H9 (cell line): ENCODE data around the gene CFAP410. TPM values are rescaled to one million over a fixed set of nuclear protein-coding genes. Genes with fewer than 3 reads are reported as not detected.

Experiments used
- DNase-seq: peaks from one replicate; pipeline ENCODE4 v3.0.0-alpha.2; 2017
- H2AFZ ChIP-seq: one replicate; pipeline ENCODE4 v1.6.1; 2013; ENCODE audit warnings: mild to moderate bottlenecking, low read length, control low read depth, moderate library complexity
- H2AK5ac ChIP-seq: 2 replicates; pipeline ENCODE4 v1.6.1; 2013; ENCODE audit warnings: low read length, control low read depth, mixed read lengths; ENCODE audit not compliant: insufficient read length
- H2BK120ac ChIP-seq: one replicate; pipeline ENCODE4 v1.6.1; 2013; ENCODE audit warnings: low read depth, mild to moderate bottlenecking, low read length, control low read depth, inconsistent platforms; ENCODE audit not compliant: poor library complexity, severe bottlenecking
- H2BK12ac ChIP-seq: 2 replicates; pipeline ENCODE4 v1.6.1; 2013; ENCODE audit warnings: low read length, control low read depth, mixed read lengths, low read depth; ENCODE audit not compliant: insufficient read length
- H2BK15ac ChIP-seq: 2 replicates; pipeline ENCODE4 v1.6.1; 2013; ENCODE audit warnings: low read depth, low read length, control low read depth
- H2BK20ac ChIP-seq: one replicate; pipeline ENCODE4 v1.6.1; 2013; ENCODE audit warnings: low read depth, mild to moderate bottlenecking, low read length, control low read depth, inconsistent platforms; ENCODE audit not compliant: poor library complexity, severe bottlenecking
- H2BK5ac ChIP-seq: 2 replicates; pipeline ENCODE4 v1.6.1; 2013; ENCODE audit warnings: low read length, control low read depth, mixed read lengths; ENCODE audit not compliant: insufficient read length
- H3K14ac ChIP-seq: 2 replicates; pipeline ENCODE4 v1.6.1; 2013; ENCODE audit warnings: low read length, control low read depth; ENCODE audit not compliant: insufficient read depth
- H3K18ac ChIP-seq: 2 replicates; pipeline ENCODE4 v1.6.1; 2013; ENCODE audit warnings: low read depth, mild to moderate bottlenecking, mixed read lengths, low read length, control low read depth; ENCODE audit not compliant: insufficient read length
- H3K23ac ChIP-seq: 2 replicates; pipeline ENCODE4 v1.6.1; 2013; ENCODE audit warnings: low read length, control low read depth, mixed read lengths, low read depth; ENCODE audit not compliant: insufficient read length
- H3K23me2 ChIP-seq: 2 replicates; pipeline ENCODE4 v1.6.1; 2013; ENCODE audit warnings: low read depth, mild to moderate bottlenecking, mixed read lengths, low read length, control low read depth; ENCODE audit not compliant: insufficient read length, poor library complexity, severe bottlenecking
- H3K27ac ChIP-seq: 2 replicates; pipeline ENCODE4 v1.5.1; 2013; ENCODE audit warnings: low read length, control low read depth, mixed read lengths, low read depth; ENCODE audit not compliant: insufficient read length
- H3K27me3 ChIP-seq: 2 replicates; pipeline ENCODE4 v1.6.1; 2013; ENCODE audit warnings: low read length, control low read depth, inconsistent platforms; ENCODE audit not compliant: insufficient read depth
- H3K4ac ChIP-seq: 2 replicates; pipeline ENCODE4 v1.6.1; 2013; ENCODE audit warnings: low read depth, mild to moderate bottlenecking, control low read depth, inconsistent platforms, low read length, moderate library complexity
- H3K4me1 ChIP-seq: 2 replicates; pipeline ENCODE4 v1.6.1; 2013; ENCODE audit warnings: low read length, control low read depth, inconsistent platforms; ENCODE audit not compliant: insufficient read depth
- H3K4me2 ChIP-seq: 2 replicates; pipeline ENCODE4 v1.6.1; 2013; ENCODE audit warnings: low read length, control low read depth, mixed read lengths; ENCODE audit not compliant: insufficient read length, insufficient read depth
- H3K56ac ChIP-seq: 2 replicates; pipeline ENCODE4 v1.6.1; 2013; ENCODE audit warnings: low read depth, mild to moderate bottlenecking, mixed read lengths, low read length, control low read depth; ENCODE audit not compliant: insufficient read length
- H3K79me1 ChIP-seq: 2 replicates; pipeline ENCODE4 v1.6.1; 2013; ENCODE audit warnings: low read depth, mild to moderate bottlenecking, moderate library complexity, low read length, control low read depth, inconsistent platforms; ENCODE audit not compliant: insufficient read depth, poor library complexity, severe bottlenecking
- H3K79me2 ChIP-seq: 2 replicates; pipeline ENCODE4 v1.6.1; 2013; ENCODE audit warnings: low read length, control low read depth, inconsistent platforms; ENCODE audit not compliant: insufficient read depth
- H3K9ac ChIP-seq: 2 replicates; pipeline ENCODE4 v1.6.1; 2013; ENCODE audit warnings: low read length, control low read depth, mixed read lengths; ENCODE audit not compliant: insufficient read length; ENCODE audit errors: extremely low read depth
- H3K9me3 ChIP-seq: one replicate; pipeline ENCODE4 v1.6.1; 2013; ENCODE audit warnings: low read depth, low read length, inconsistent platforms; ENCODE audit not compliant: control insufficient read depth
- H3T11ph ChIP-seq: one replicate; pipeline ENCODE4 v1.6.1; 2013; ENCODE audit warnings: mild to moderate bottlenecking, low read length, control low read depth, inconsistent platforms
- H4K20me1 ChIP-seq: one replicate; pipeline ENCODE4 v1.6.1; 2013; ENCODE audit not compliant: control insufficient read depth, insufficient read length, insufficient read depth
- H4K5ac ChIP-seq: 2 replicates; pipeline ENCODE4 v1.6.1; 2013; ENCODE audit warnings: low read depth, mild to moderate bottlenecking, mixed read lengths, low read length, control low read depth; ENCODE audit not compliant: insufficient read length
- H4K8ac ChIP-seq: replicated peaks from 2 replicates; pipeline ENCODE4 v1.6.1; 2013; ENCODE audit warnings: low read length, control low read depth, mixed read lengths, low read depth; ENCODE audit not compliant: insufficient read length
- H4K91ac ChIP-seq: 2 replicates; pipeline ENCODE4 v1.6.1; 2013; ENCODE audit warnings: low read depth, mild to moderate bottlenecking, moderate library complexity, mixed read lengths, low read length, control low read depth; ENCODE audit not compliant: insufficient read length
- H3K27ac Mint-ChIP-seq, 3 experiments: 2 replicates in 2 of 3; 3 replicates in 1 of 3; pipeline ENCODE4 v1.8.0; 2020 to 2021; ENCODE audit warnings: mixed read lengths in 3 of 3, mild to moderate bottlenecking in 1 of 3, moderate library complexity in 1 of 3
- H3K27me3 Mint-ChIP-seq: 2 replicates; pipeline ENCODE4 v1.8.0; 2021; ENCODE audit warnings: low read depth, mild to moderate bottlenecking, moderate library complexity, mixed read lengths
- H3K36me3 Mint-ChIP-seq, 3 experiments: 2 replicates in 2 of 3; 3 replicates in 1 of 3; pipeline ENCODE4 v1.8.0; 2020 to 2021; ENCODE audit warnings: low read depth in 3 of 3, mixed read lengths in 3 of 3; ENCODE audit not compliant: insufficient read depth in 1 of 3
- H3K4me1 Mint-ChIP-seq, 2 experiments: 2 replicates each; pipeline ENCODE4 v1.8.0; 2020; ENCODE audit warnings: mixed read lengths in 2 of 2
- H3K4me3 Mint-ChIP-seq, 2 experiments: 2 replicates in 1 of 2; 3 replicates in 1 of 2; pipeline ENCODE4 v1.8.0; 2020 to 2021; ENCODE audit warnings: mild to moderate bottlenecking in 2 of 2, mixed read lengths in 2 of 2, moderate library complexity in 1 of 2
- H3K9me3 Mint-ChIP-seq, 2 experiments: 2 replicates in 1 of 2; 3 replicates in 1 of 2; pipeline ENCODE4 v1.8.0; 2020; ENCODE audit warnings: mild to moderate bottlenecking in 2 of 2, mixed read lengths in 2 of 2, moderate library complexity in 1 of 2
- WGBS: extraction: QIAGEN DNeasy Blood & Tissue Kit; methylation state at CpG from one replicate; pipeline ENCODE4 v1.1.7; 2013; ENCODE audit warnings: missing lambda C conversion rate, low lambda C conversion rate, mixed read lengths; ENCODE audit not compliant: insufficient read length; ENCODE audit errors: extremely low coverage; 5-methylcytosine and 5-hydroxymethylcytosine counted together
- total RNA-seq: library from RNA; stranded (reverse); gene quantifications from 2 replicates; pipeline ENCODE4 v1.2.1, GENCODE V29; 2021
- TF ChIP-seq, protein P1 (sequence below): fragments of 200-600 bp; sonication (generic); conservative IDR thresholded peaks from 3 replicates; pipeline ENCODE4 v1.8.0; 2021; ENCODE audit warnings: antibody characterized with exemption, mild to moderate bottlenecking

CFAP410 gene
- total RNA-seq, 1 experiment from 2014 or later = 17.0 TPM

- no peak overlapping the region for H3K56ac ChIP-seq
- H3K27me3 ChIP-seq = no peaks in the 10 kb centered on the region
- Mint-ChIP-seq H3K9me3 (no peaks in the 10 kb centered on the region), H3K36me3 (peaks cover 0 to 5% (median 0%) of the 10 kb centered on the region in 3 experiments; a peak in 3 of 7 replicates), H3K4me1 (0 out of 4 replicates have a peak, but pooled peaks cover 0 to 3% of the 10 kb centered on the region in 2 experiments), H3K27ac (peak overlapping the region; percentile 44 to 77 (median 47); a peak in 3 of 7 replicates), H3K27me3 (no peaks in the 10 kb centered on the region), H3K4me3 (no peak overlapping the region)
- no peak overlapping the region for H2BK12ac ChIP-seq
- no peaks in the 10 kb centered on the region for H3K9me3 ChIP-seq
- no peak overlapping the region for H4K91ac ChIP-seq
- no peak overlapping the region for H3K14ac ChIP-seq
- H3K4me1 ChIP-seq = no peaks in the 10 kb centered on the region
- H3K79me1 ChIP-seq = no peaks in the 10 kb centered on the region
- H2BK20ac ChIP-seq = no peak overlapping the region
- no peaks in the 10 kb centered on the region for H3K79me2 ChIP-seq
- H3K23me2 ChIP-seq = no peaks in the 10 kb centered on the region
- no peak overlapping the region for H2BK15ac ChIP-seq
- H3K4ac ChIP-seq = no peak overlapping the region
- no peak overlapping the region for H3K23ac ChIP-seq
- H4K5ac ChIP-seq = no peak overlapping the region
- no peak overlapping the region for H2AK5ac ChIP-seq
- no CpG with 5 or more reads among the region's 26 CpGs for WGBS
- H3T11ph ChIP-seq = no peak overlapping the region
- TF ChIP-seq, protein P1, sequence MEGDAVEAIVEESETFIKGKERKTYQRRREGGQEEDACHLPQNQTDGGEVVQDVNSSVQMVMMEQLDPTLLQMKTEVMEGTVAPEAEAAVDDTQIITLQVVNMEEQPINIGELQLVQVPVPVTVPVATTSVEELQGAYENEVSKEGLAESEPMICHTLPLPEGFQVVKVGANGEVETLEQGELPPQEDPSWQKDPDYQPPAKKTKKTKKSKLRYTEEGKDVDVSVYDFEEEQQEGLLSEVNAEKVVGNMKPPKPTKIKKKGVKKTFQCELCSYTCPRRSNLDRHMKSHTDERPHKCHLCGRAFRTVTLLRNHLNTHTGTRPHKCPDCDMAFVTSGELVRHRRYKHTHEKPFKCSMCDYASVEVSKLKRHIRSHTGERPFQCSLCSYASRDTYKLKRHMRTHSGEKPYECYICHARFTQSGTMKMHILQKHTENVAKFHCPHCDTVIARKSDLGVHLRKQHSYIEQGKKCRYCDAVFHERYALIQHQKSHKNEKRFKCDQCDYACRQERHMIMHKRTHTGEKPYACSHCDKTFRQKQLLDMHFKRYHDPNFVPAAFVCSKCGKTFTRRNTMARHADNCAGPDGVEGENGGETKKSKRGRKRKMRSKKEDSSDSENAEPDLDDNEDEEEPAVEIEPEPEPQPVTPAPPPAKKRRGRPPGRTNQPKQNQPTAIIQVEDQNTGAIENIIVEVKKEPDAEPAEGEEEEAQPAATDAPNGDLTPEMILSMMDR = no peak
- H3K18ac ChIP-seq = no peak overlapping the region
- H2AFZ ChIP-seq = no peak overlapping the region
- H3K4me2 ChIP-seq = no peak overlapping the region
- no peaks in the 10 kb centered on the region for H4K20me1 ChIP-seq
- H4K8ac ChIP-seq = no peak overlapping the region
- no peak for DNase-seq
- no peak overlapping the region for H3K9ac ChIP-seq
- no peak overlapping the region for H2BK5ac ChIP-seq
- no peak overlapping the region for H3K27ac ChIP-seq
- no peak overlapping the region for H2BK120ac ChIP-seq
Observed at GRCh38 chr21:44329086-44329889, 9.9 kb downstream of the CFAP410 start.
